Hematopoietic multipotent progenitor cell treated with erythropoietin and hydrocortisone succinate and interleukin-3 and kit ligand, for 8 days (in vitro differentiated cells): Measurements from ENCODE around the gene CASP8.

Experiments
- DNase-seq: peaks from one replicate; pipeline ENCODE4 v3.0.0-alpha.2; 2015

CASP8 gene

GRCh38 chr2:201242571-201243277 is 17.6 kb upstream of the CASP8 start:
- DNase-seq = no peak

- no peak for DNase-seq
Observed at GRCh38 chr2:201244829-201245228, 15.5 kb upstream of the CASP8 start.

- no peak for DNase-seq
Observed at GRCh38 chr2:201246280-201246679, 14.1 kb upstream of the CASP8 start.

GRCh38 chr2:201248288-201248844 is 12.0 kb upstream of the CASP8 start:
- DNase-seq = peak; percentile 80

- peak; percentile 58 for DNase-seq
Observed at GRCh38 chr2:201249889-201250288, 10.4 kb upstream of the CASP8 start.

- no peak for DNase-seq
Observed at GRCh38 chr2:201250741-201251140, 9.6 kb upstream of the CASP8 start.

- peak; percentile 69 for DNase-seq
Observed at GRCh38 chr2:201254081-201254730, 6.1 kb upstream of the CASP8 start.

GRCh38 chr2:201255408-201256033 is 4.8 kb upstream of the CASP8 start:
- no peak for DNase-seq

GRCh38 chr2:201256082-201256481 is 4.3 kb upstream of the CASP8 start:
- no peak for DNase-seq

- peak; percentile 69 for DNase-seq
Observed at GRCh38 chr2:201257381-201257955, 2.9 kb upstream of the CASP8 start.

GRCh38 chr2:201257956-201258665 is 2.2 kb upstream of the CASP8 start:
- peak; percentile 87 for DNase-seq

- DNase-seq = peak; percentile 24
Observed at GRCh38 chr2:201258666-201259615, 1.4 kb upstream of the CASP8 start.

- DNase-seq = no peak
Observed at GRCh38 chr2:201261471-201261870, 1.1 kb downstream of the CASP8 start.

- no peak for DNase-seq
Observed at GRCh38 chr2:201261906-201262305, 1.6 kb downstream of the CASP8 start.

GRCh38 chr2:201262718-201263117 is 2.4 kb downstream of the CASP8 start:
- DNase-seq = no peak

- no peak for DNase-seq
Observed at GRCh38 chr2:201263779-201264178, 3.4 kb downstream of the CASP8 start.

GRCh38 chr2:201264472-201265173 is 4.3 kb downstream of the CASP8 start:
- DNase-seq = no peak

- DNase-seq = no peak
Observed at GRCh38 chr2:201266629-201267028, 6.3 kb downstream of the CASP8 start.

GRCh38 chr2:201267278-201268030 is 7.1 kb downstream of the CASP8 start:
- no peak for DNase-seq

- DNase-seq = peak; percentile 70
Observed at GRCh38 chr2:201269764-201270163, 9.4 kb downstream of the CASP8 start.
